Esophagus (tissue), 2 donors: ENCODE results near the gene PIGH. TPM values are rescaled to one million over a fixed set of nuclear protein-coding genes. Genes with fewer than 3 reads are reported as not detected.
"Not testable (repeated sequence)": the region's sequence is repeated elsewhere in the genome, so short reads cannot be mapped to it uniquely, and the experiment has no call there.

Source experiments
- H3K27ac ChIP-seq, 2 donors: one replicate each; pipeline ENCODE4 v1.5.1; 2013; ENCODE audit warnings: low read depth in 2 of 2, mild to moderate bottlenecking in 2 of 2, inconsistent platforms in 1 of 2, low read length in 1 of 2, moderate library complexity in 1 of 2
- H3K27me3 ChIP-seq, 2 donors: one replicate each; pipeline ENCODE4 v1.6.1; 2013; ENCODE audit warnings: low read length in 2 of 2, control low read depth in 1 of 2, mild to moderate bottlenecking in 1 of 2; ENCODE audit not compliant: insufficient read depth in 2 of 2, control insufficient read depth in 1 of 2
- H3K36me3 ChIP-seq, 2 donors: one replicate each; pipeline ENCODE4 v1.6.1; 2013; ENCODE audit warnings: low read length in 1 of 2; ENCODE audit not compliant: control insufficient read depth in 2 of 2, insufficient read depth in 2 of 2
- H3K4me1 ChIP-seq, 2 donors: one replicate each; pipeline ENCODE4 v1.6.1; 2013; ENCODE audit warnings: low read length in 1 of 2; ENCODE audit not compliant: control insufficient read depth in 2 of 2, insufficient read depth in 2 of 2
- H3K4me3 ChIP-seq, 2 donors: one replicate each; pipeline ENCODE4 v1.5.1; 2013; ENCODE audit warnings: low read length in 2 of 2, mild to moderate bottlenecking in 2 of 2, low read depth in 1 of 2, moderate library complexity in 1 of 2
- H3K9me3 ChIP-seq, 2 donors: one replicate each; pipeline ENCODE4 v1.6.1; 2013; ENCODE audit warnings: mild to moderate bottlenecking in 2 of 2, low read depth in 1 of 2, low read length in 1 of 2, moderate library complexity in 1 of 2; ENCODE audit not compliant: control insufficient read depth in 2 of 2, insufficient read depth in 1 of 2
- WGBS, 2 donors: extraction: QIAGEN DNeasy Blood & Tissue Kit; methylation state at CpG; one replicate each; pipeline ENCODE4 v1.1.7; 2013; 5-methylcytosine and 5-hydroxymethylcytosine counted together
- polyA plus RNA-seq, 2 donors: library from polyadenylated mRNA; stranded (reverse); fragments of 200-250 nt; gene quantifications; one replicate each; pipeline ENCODE4 v1.2.3, GENCODE V29; 2013
- donor health status: healthy with polysubstance abuse.
- donor health status: Bipolar disorder and iron deficiency.

Gene PIGH
- polyA plus RNA-seq, 2 donors, result 16.3 to 17.0 TPM

GRCh38 chr14:67618617-67619063, 18.6 kb upstream of the PIGH start:
- Histone ChIP-seq H3K4me3 (no peak overlapping the region), H3K36me3 (no peaks in the 10 kb centered on the region), H3K27me3 (no peaks in the 10 kb centered on the region), H3K9me3 (no peaks in the 10 kb centered on the region), H3K4me1 (peaks cover 0 to 2% of the 10 kb centered on the region in 2 donors), H3K27ac (no peak overlapping the region)

GRCh38 chr14:67610491-67610890, 10.4 kb upstream of the PIGH start:
- Histone ChIP-seq H3K27ac (no peak overlapping the region), H3K36me3 (no peaks in the 10 kb centered on the region), H3K9me3 (no peaks in the 10 kb centered on the region), H3K4me3 (no peak overlapping the region), H3K27me3 (no peaks in the 10 kb centered on the region), H3K4me1 (no peaks in the 10 kb centered on the region)
- 42 to 73% methylated on average over 1 of the region's 1 CpG for WGBS, 2 donors

GRCh38 chr14:67609642-67610310, 9.7 kb upstream of the PIGH start:
- Histone ChIP-seq H3K27ac (no peak overlapping the region), H3K36me3 (no peaks in the 10 kb centered on the region), H3K4me1 (no peaks in the 10 kb centered on the region), H3K4me3 (no peak overlapping the region), H3K27me3 (no peaks in the 10 kb centered on the region), H3K9me3 (no peaks in the 10 kb centered on the region)
- 64 to 73% methylated on average over 10 of the region's 10 CpGs for WGBS, 2 donors

- Histone ChIP-seq H3K27me3 (no peaks in the 10 kb centered on the region), H3K4me1 (no peaks in the 10 kb centered on the region), H3K36me3 (no peaks in the 10 kb centered on the region), H3K4me3 (no peak overlapping the region), H3K27ac (no peak overlapping the region), H3K9me3 (no peaks in the 10 kb centered on the region)
- 92 to 93% methylated on average over 5 of the region's 5 CpGs for WGBS, 2 donors
These were observed 7.6 kb upstream of the PIGH start for GRCh38 chr14:67607646-67608045.

GRCh38 chr14:67602995-67603545, 3.0 kb upstream of the PIGH start:
- Histone ChIP-seq H3K9me3 (no peaks in the 10 kb centered on the region), H3K27me3 (no peaks in the 10 kb centered on the region), H3K4me3 (no peak overlapping the region), H3K4me1 (peaks cover 0 to 3% of the 10 kb centered on the region in 2 donors), H3K27ac (no peak overlapping the region), H3K36me3 (no peaks in the 10 kb centered on the region)
- WGBS, 2 donors, result 66% methylated on average over 5 of the region's 5 CpGs

GRCh38 chr14:67602076-67602475, 2.0 kb upstream of the PIGH start:
- Histone ChIP-seq H3K4me3 (no peak overlapping the region), H3K4me1 (peaks cover 0 to 3% of the 10 kb centered on the region in 2 donors), H3K27me3 (no peaks in the 10 kb centered on the region), H3K27ac (no peak overlapping the region), H3K9me3 (no peaks in the 10 kb centered on the region), H3K36me3 (no peaks in the 10 kb centered on the region)
- WGBS, 2 donors, result 67 to 69% methylated on average over 7 of the region's 7 CpGs

GRCh38 chr14:67600562-67600974, 500 bp upstream of the PIGH start:
- peak overlapping the region; percentile 81 to 93 for H3K4me3 ChIP-seq

GRCh38 chr14:67595392-67595791, 4.7 kb downstream of the PIGH start:
- Histone ChIP-seq H3K4me3 (no peak overlapping the region), H3K27ac (no peak overlapping the region), H3K36me3 (peaks cover 0 to 3% of the 10 kb centered on the region in 2 donors), H3K9me3 (no peaks in the 10 kb centered on the region), H3K27me3 (no peaks in the 10 kb centered on the region), H3K4me1 (peaks cover 0 to 1% of the 10 kb centered on the region in 2 donors)
- 90 to 94% methylated on average over 2 of the region's 2 CpGs for WGBS, 2 donors

More at GRCh38 chr14:67600562-67600974, 500 bp upstream of the PIGH start:
- peak overlapping the region; percentile 87 to 90 for H3K27ac ChIP-seq
- not testable (repeated sequence) for H3K36me3 ChIP-seq, H3K4me1 ChIP-seq, H3K27me3 ChIP-seq, H3K9me3 ChIP-seq
- WGBS, 2 donors, result 84 to 85% methylated on average over 21 of the region's 21 CpGs

GRCh38 chr14:67593650-67594049, 6.4 kb downstream of the PIGH start:
- 0% methylated on average over 1 of the region's 1 CpG for WGBS, 2 donors
- not testable (repeated sequence) for H3K36me3 ChIP-seq, H3K27me3 ChIP-seq, H3K4me3 ChIP-seq, H3K9me3 ChIP-seq, H3K27ac ChIP-seq, H3K4me1 ChIP-seq

GRCh38 chr14:67589204-67589770, 10.8 kb downstream of the PIGH start:
- H3K4me1 ChIP-seq, result no peaks in the 10 kb centered on the region
- peaks cover 3 to 14% of the 10 kb centered on the region in 2 donors for H3K36me3 ChIP-seq
- WGBS, 2 donors, result 47 to 52% methylated on average over 2 of the region's 2 CpGs
- H3K4me3 ChIP-seq, result no peak overlapping the region
- H3K27me3 ChIP-seq, result no peaks in the 10 kb centered on the region
- H3K9me3 ChIP-seq, result no peaks in the 10 kb centered on the region
- H3K27ac ChIP-seq, result no peak overlapping the region
